OCI-LY7 (cell line): Measurements from ENCODE around the gene SIRPA. TPM values are rescaled to one million over a fixed set of nuclear protein-coding genes. Genes with fewer than 3 reads are reported as not detected.

ENCODE experiments used
- BruUV-seq: library from RNA; stranded (reverse); fragments of 400-500 nt; replicated peaks from 2 replicates; lab custom pipeline; 2021; lab: Mats Ljungman, UMichigan
- CTCF ChIA-PET: fragments of 300-600 bp; sonication (Branson Sonifier 250); formaldehyde crosslinking; loops from one replicate; lab custom pipeline; 2022; ENCODE audit warnings: antibody characterized with exemption; ENCODE audit not compliant: unreplicated experiment; lab: Charles Lee
- POLR2A ChIA-PET: fragments of 300-600 bp; sonication (Branson Sonifier 250); formaldehyde crosslinking; loops from one replicate; lab custom pipeline; 2022; ENCODE audit warnings: antibody characterized with exemption; lab: Charles Lee
- DNase-seq: peaks from one replicate; pipeline ENCODE4 v3.0.0-alpha.2; 2015; ENCODE audit warnings: low spot score
- H2AFZ ChIP-seq: fragments of 200-600 bp; sonication (generic), shearing (Covaris generic); 2 replicates; pipeline ENCODE4 v1.6.1; 2014; ENCODE audit warnings: mild to moderate bottlenecking, antibody characterized with exemption, low read length, moderate library complexity
- H3K27ac ChIP-seq: fragments of 200-600 bp; sonication (generic); 2 replicates; pipeline ENCODE4 v1.5.1; 2014; ENCODE audit warnings: mixed run types, low read depth, mild to moderate bottlenecking, moderate library complexity, low read length, inconsistent platforms; ENCODE audit not compliant: poor library complexity, severe bottlenecking
- H3K36me3 ChIP-seq: fragments of 200-600 bp; sonication (generic); 2 replicates; pipeline ENCODE4 v1.6.1; 2014; ENCODE audit warnings: mild to moderate bottlenecking, antibody characterized with exemption, low read length, moderate library complexity, mixed read lengths; ENCODE audit not compliant: insufficient read depth
- H3K4me1 ChIP-seq: fragments of 200-600 bp; sonication (generic); 2 replicates; pipeline ENCODE4 v1.5.1; 2014; ENCODE audit warnings: mild to moderate bottlenecking, low read length; ENCODE audit not compliant: insufficient read depth, poor library complexity, severe bottlenecking
- H3K4me2 ChIP-seq: fragments of 200-600 bp; sonication (generic); 2 replicates; pipeline ENCODE4 v1.6.1; 2014; ENCODE audit warnings: mild to moderate bottlenecking, low read length
- H3K4me3 ChIP-seq: fragments of 200-600 bp; sonication (generic); 2 replicates; pipeline ENCODE4 v1.5.1; 2014; ENCODE audit warnings: mild to moderate bottlenecking, low read depth, low read length; ENCODE audit not compliant: poor library complexity, severe bottlenecking
- H3K79me2 ChIP-seq: fragments of 200-600 bp; sonication (generic); 2 replicates; pipeline ENCODE4 v1.6.1; 2016; ENCODE audit warnings: low read depth, mild to moderate bottlenecking, low read length, moderate library complexity, mixed read lengths; ENCODE audit not compliant: insufficient read depth
- H3K9me2 ChIP-seq: fragments of 200-600 bp; sonication (generic); 2 replicates; pipeline ENCODE4 v1.6.1; 2016; ENCODE audit warnings: mild to moderate bottlenecking, low read length, mixed read lengths; ENCODE audit not compliant: insufficient read depth
- H3K9me3 ChIP-seq: fragments of 200-600 bp; sonication (generic); 2 replicates; pipeline ENCODE4 v1.6.1; 2014; ENCODE audit warnings: mild to moderate bottlenecking, mixed run types, low read length, mixed read lengths
- H4K20me1 ChIP-seq: fragments of 200-600 bp; sonication (generic); 2 replicates; pipeline ENCODE4 v1.6.1; 2014; ENCODE audit warnings: mild to moderate bottlenecking, antibody characterized with exemption, low read length, moderate library complexity, mixed read lengths; ENCODE audit not compliant: insufficient read depth
- EZH2phosphoT487 ChIP-seq: fragments of 200-600 bp; sonication (generic); IDR thresholded peaks from 2 replicates; pipeline ENCODE4 v1.6.1; 2018; ENCODE audit warnings: low read depth, borderline replicate concordance, mild to moderate bottlenecking, mixed run types, antibody characterized with exemption, low read length, moderate library complexity, mixed read lengths
- intact Hi-C: fragments of 100-400 bp; cut with micrococcal nuclease; formaldehyde crosslinking; loops from one replicate; pipeline ENCODE4 v1.10.0; 2022; ENCODE audit not compliant: unreplicated experiment
- total RNA-seq, 2 experiments: library from RNA; depleted of rRNA in 1 of 2; stranded (reverse); fragments of >200 nt in 1 of 2; shearing (Covaris generic) in 1 of 2; gene quantifications; 2 replicates each; pipeline ENCODE4 v1.2.3, GENCODE V29; 2014 to 2022
- TF ChIP-seq, protein P1 (sequence below): fragments of 200-600 bp; sonication (generic); conservative IDR thresholded peaks from 2 replicates; pipeline ENCODE4 v1.5.1; 2014; ENCODE audit warnings: mild to moderate bottlenecking, antibody characterized with exemption, low read length, moderate library complexity, mixed read lengths

SIRPA gene
- total RNA-seq, 2 experiments from 2014 or later: not detected

DNA sequence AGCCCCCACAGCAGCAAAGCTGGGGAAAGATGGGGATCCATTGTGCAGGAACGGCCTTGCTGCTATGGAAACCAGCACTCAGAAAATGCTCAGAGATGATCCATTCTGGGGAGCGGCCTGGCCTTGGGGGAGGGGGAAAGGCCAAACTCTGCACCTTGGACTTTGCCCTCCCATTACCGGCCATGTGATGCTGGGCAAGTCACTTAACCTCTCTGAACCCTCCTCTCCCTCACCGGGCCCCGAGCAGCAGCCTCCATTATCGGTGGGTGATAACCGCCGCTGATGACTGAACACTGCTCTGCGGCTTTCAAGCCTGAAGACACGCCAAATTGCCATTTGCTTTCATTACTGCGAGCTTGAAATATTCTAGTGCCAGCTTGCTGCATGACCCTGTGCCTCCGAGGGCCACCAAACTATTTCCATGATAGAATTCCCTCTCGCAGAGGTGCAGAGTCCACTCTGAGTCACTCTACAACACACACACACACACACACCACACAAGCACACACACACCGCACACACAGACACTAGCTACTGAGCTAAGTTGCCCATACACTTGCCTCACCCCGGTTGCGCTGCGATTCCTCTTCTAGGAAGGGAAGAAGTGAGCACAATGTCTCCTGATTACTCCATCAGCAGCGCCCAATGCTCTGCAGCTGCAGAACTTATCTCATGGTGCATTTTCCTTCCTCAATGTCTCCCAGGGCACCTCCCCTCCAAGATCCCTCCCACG, 20.6 kb upstream of the SIRPA start:
- no peak for DNase-seq
- Histone ChIP-seq H3K4me2 (no peak overlapping the region), H3K36me3 (no peaks in the 10 kb centered on the region), H3K27ac (no peak overlapping the region), H3K9me3 (no peaks in the 10 kb centered on the region), H3K9me2 (no peaks in the 10 kb centered on the region), H4K20me1 (no peaks in the 10 kb centered on the region; the same call in 1 of the 2 replicates), H3K79me2 (no peaks in the 10 kb centered on the region), H3K4me3 (no peak overlapping the region), H2AFZ (no peak overlapping the region), H3K4me1 (peaks cover 28% of the 10 kb centered on the region)
- no TSS peak for BruUV-seq
- TF ChIP-seq, protein P1, sequence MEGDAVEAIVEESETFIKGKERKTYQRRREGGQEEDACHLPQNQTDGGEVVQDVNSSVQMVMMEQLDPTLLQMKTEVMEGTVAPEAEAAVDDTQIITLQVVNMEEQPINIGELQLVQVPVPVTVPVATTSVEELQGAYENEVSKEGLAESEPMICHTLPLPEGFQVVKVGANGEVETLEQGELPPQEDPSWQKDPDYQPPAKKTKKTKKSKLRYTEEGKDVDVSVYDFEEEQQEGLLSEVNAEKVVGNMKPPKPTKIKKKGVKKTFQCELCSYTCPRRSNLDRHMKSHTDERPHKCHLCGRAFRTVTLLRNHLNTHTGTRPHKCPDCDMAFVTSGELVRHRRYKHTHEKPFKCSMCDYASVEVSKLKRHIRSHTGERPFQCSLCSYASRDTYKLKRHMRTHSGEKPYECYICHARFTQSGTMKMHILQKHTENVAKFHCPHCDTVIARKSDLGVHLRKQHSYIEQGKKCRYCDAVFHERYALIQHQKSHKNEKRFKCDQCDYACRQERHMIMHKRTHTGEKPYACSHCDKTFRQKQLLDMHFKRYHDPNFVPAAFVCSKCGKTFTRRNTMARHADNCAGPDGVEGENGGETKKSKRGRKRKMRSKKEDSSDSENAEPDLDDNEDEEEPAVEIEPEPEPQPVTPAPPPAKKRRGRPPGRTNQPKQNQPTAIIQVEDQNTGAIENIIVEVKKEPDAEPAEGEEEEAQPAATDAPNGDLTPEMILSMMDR: no peak
- no peak for TF ChIP-seq EZH2phosphoT487
- CTCF ChIA-PET: no interaction called here
- intact Hi-C loops: loop anchor here (5.0 kb wide), 1 partner anchor 72 kb away; no protein-coding TSS in a partner anchor
- POLR2A ChIA-PET: no interaction called here

DNA sequence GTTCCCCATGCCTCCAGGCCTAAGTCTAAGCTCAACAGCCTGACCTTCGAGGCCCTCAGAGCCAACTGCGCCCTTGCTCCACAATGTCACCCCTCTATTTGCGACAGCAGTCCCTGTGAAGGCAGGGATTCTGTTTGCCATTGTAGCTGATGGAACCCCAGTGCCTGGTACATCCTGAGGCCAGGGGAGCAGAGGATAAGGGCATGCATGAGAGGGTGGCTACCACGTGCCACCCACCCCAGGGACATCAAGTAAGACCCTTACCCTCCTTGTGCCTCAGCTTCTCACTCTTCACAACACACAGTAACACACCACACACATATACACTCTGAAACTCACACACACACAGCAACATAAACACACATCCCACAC, 20.0 kb upstream of the SIRPA start:
- Histone ChIP-seq H3K9me3 (no peaks in the 10 kb centered on the region), H4K20me1 (no peaks in the 10 kb centered on the region; the same call in 1 of the 2 replicates), H3K4me2 (no peak overlapping the region), H3K79me2 (no peaks in the 10 kb centered on the region), H3K36me3 (no peaks in the 10 kb centered on the region), H3K27ac (no peak overlapping the region), H3K4me1 (peaks cover 30% of the 10 kb centered on the region), H3K9me2 (no peaks in the 10 kb centered on the region), H3K4me3 (no peak overlapping the region), H2AFZ (no peak overlapping the region)
- POLR2A ChIA-PET: no interaction called here
- no TSS peak for BruUV-seq
- intact Hi-C loops: no loop called here
- no peak for DNase-seq
- CTCF ChIA-PET: no interaction called here
- TF ChIP-seq, protein P1: no peak
- no peak for TF ChIP-seq EZH2phosphoT487

DNA sequence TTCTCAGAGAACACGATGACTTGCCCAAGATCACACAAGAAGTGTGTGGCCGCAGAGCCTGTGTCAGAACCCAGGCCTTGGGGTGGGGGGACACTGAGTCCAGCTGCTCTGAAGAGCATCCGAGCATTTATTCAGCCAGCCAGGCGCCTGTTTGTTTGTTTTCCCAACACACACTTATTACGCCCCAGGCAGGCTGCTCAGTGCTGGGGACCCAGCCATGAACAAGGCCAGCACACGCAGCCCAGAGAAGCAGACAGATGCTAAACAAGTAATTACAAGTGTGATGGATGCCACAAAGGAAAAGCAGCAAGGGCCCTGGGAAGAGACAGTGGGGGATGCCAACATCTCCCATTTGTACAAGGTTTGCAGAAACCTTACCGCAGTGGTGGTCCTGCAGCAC, 19.4 kb upstream of the SIRPA start:
- no peaks in the 10 kb centered on the region for H3K9me2 ChIP-seq
- H3K27ac ChIP-seq: no peak overlapping the region
- no peaks in the 10 kb centered on the region; the same call in 1 of the 2 replicates for H4K20me1 ChIP-seq
- intact Hi-C loops: no loop called here
- ChIA-PET CTCF (no interaction called here), POLR2A (no interaction called here)
- BruUV-seq: no TSS peak
- H3K79me2 ChIP-seq: no peaks in the 10 kb centered on the region
- H3K4me3 ChIP-seq: no peak overlapping the region
- H2AFZ ChIP-seq: no peak overlapping the region
- H3K4me1 ChIP-seq: peaks cover 24% of the 10 kb centered on the region
- TF ChIP-seq EZH2phosphoT487: no peak
- TF ChIP-seq, protein P1: no peak
- no peak for DNase-seq
- H3K4me2 ChIP-seq: no peak overlapping the region
- no peaks in the 10 kb centered on the region for H3K36me3 ChIP-seq
- no peaks in the 10 kb centered on the region for H3K9me3 ChIP-seq
